ENCODE data around the gene TBX4.

The TBX4 gene

GRCh38 chr17:61462719-61463315 lies 10.6 kb downstream of the TBX4 start:
- no peak overlapping the region for H3K27ac ChIP-seq
- TF ChIP-seq ZFX (IDR thresholded peaks at IDR 0.05; ENCODE audit: borderline replicate concordance) = no peak
- no peak for TF ChIP-seq CTCF (IDR thresholded peaks at IDR 0.05)

- TF ChIP-seq CTCF (IDR thresholded peaks at IDR 0.05) (peak; percentile 45), ZFX (IDR thresholded peaks at IDR 0.05; ENCODE audit: borderline replicate concordance) (no peak)
- no peak overlapping the region for H3K27ac ChIP-seq
These were observed 11.3 kb downstream of the TBX4 start for GRCh38 chr17:61463316-61464129.

GRCh38 chr17:61464130-61464842 lies 12.1 kb downstream of the TBX4 start:
- no peak for TF ChIP-seq CTCF (IDR thresholded peaks at IDR 0.05)
- H3K27ac ChIP-seq = no peak overlapping the region

GRCh38 chr17:61464843-61465180 lies 12.6 kb downstream of the TBX4 start:
- no peak for TF ChIP-seq ZFX (IDR thresholded peaks at IDR 0.05; ENCODE audit: borderline replicate concordance)
- no peak for TF ChIP-seq CTCF (IDR thresholded peaks at IDR 0.05)
- H3K27ac ChIP-seq = no peak overlapping the region

GRCh38 chr17:61465550-61466237 lies 13.5 kb downstream of the TBX4 start:
- H3K27ac ChIP-seq = no peak overlapping the region
- TF ChIP-seq ZFX (IDR thresholded peaks at IDR 0.05; ENCODE audit: borderline replicate concordance) (no peak), CTCF (IDR thresholded peaks at IDR 0.05) (no peak)

GRCh38 chr17:61466246-61466645 lies 14.0 kb downstream of the TBX4 start:
- H3K27ac ChIP-seq = no peak overlapping the region
- TF ChIP-seq CTCF (IDR thresholded peaks at IDR 0.05) (no peak), ZFX (IDR thresholded peaks at IDR 0.05; ENCODE audit: borderline replicate concordance) (no peak)

Data from 22Rv1 (cell line).